Panc1 (cell line): Measurements from ENCODE around the gene AGRN.

Source experiments
- POLR2AphosphoS5 ChIP-seq: IDR thresholded peaks from 2 replicates; pipeline ENCODE4 v1.6.1; 2012; ENCODE audit warnings: mild to moderate bottlenecking, low read depth, low read length, moderate library complexity
- REST ChIP-seq, 2 experiments: IDR thresholded peaks; 2 replicates each; pipeline ENCODE4 v1.6.1; 2011 to 2012; ENCODE audit warnings: low read depth in 2 of 2, control low read depth in 1 of 2, low read length in 1 of 2, mild to moderate bottlenecking in 1 of 2, moderate library complexity in 1 of 2; ENCODE audit not compliant: insufficient read depth in 1 of 2
- SIN3A ChIP-seq: IDR thresholded peaks from 2 replicates; pipeline ENCODE4 v1.6.1; 2012; ENCODE audit warnings: low read depth, mild to moderate bottlenecking, low read length, moderate library complexity, borderline replicate concordance; ENCODE audit not compliant: insufficient read depth
- TCF7L2 ChIP-seq: IDR thresholded peaks from 2 replicates; pipeline ENCODE4 v1.6.1; 2011; ENCODE audit warnings: mild to moderate bottlenecking, low read depth, low read length, inconsistent platforms
- TF ChIP-seq, protein P1 (sequence below): fragments of 450-650 bp; IDR thresholded peaks from 2 replicates; pipeline ENCODE4 v1.5.1; 2017; ENCODE audit warnings: mild to moderate bottlenecking

GRCh38 chr1:1053022-1053421 is 33.1 kb downstream of the AGRN start:
- TF ChIP-seq, protein P1, sequence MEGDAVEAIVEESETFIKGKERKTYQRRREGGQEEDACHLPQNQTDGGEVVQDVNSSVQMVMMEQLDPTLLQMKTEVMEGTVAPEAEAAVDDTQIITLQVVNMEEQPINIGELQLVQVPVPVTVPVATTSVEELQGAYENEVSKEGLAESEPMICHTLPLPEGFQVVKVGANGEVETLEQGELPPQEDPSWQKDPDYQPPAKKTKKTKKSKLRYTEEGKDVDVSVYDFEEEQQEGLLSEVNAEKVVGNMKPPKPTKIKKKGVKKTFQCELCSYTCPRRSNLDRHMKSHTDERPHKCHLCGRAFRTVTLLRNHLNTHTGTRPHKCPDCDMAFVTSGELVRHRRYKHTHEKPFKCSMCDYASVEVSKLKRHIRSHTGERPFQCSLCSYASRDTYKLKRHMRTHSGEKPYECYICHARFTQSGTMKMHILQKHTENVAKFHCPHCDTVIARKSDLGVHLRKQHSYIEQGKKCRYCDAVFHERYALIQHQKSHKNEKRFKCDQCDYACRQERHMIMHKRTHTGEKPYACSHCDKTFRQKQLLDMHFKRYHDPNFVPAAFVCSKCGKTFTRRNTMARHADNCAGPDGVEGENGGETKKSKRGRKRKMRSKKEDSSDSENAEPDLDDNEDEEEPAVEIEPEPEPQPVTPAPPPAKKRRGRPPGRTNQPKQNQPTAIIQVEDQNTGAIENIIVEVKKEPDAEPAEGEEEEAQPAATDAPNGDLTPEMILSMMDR: no peak
- TF ChIP-seq POLR2AphosphoS5 (no peak), TCF7L2 (no peak), SIN3A (no peak), REST (IDR thresholded peaks at IDR 0.05; ENCODE audit: insufficient read depth in 1 of 2, low read depth in 2 of 2, low read length in 1 of 2) (no peak)
